ENCODE results near the gene DDX51.

- TF ChIP-seq ZFX (IDR thresholded peaks at IDR 0.05) (no peak), CTCF (conservative IDR thresholded peaks at IDR 0.05) (no peak)
Measured at GRCh38 chr12:132173135-132174014, 29.3 kb upstream of the DDX51 start.
